Stimulated activated CD8-positive, alpha-beta memory T cell treated with anti-CD3 and anti-CD28 coated beads, Interleukin-7, amount 100 ng/mL, for 48 hours (primary cell): Measurements from ENCODE around the gene SLC25A30.
"Not testable (repeated sequence)": the region's sequence is repeated elsewhere in the genome, so short reads cannot be mapped to it uniquely, and the experiment has no call there.

Source experiments
- DNase-seq, 2 donors: peaks; one replicate each; pipeline ENCODE4 v3.0.0-alpha.2; 2020; ENCODE audit warnings: low read depth in 1 of 2; ENCODE audit errors: extremely low read depth in 1 of 2

Gene SLC25A30

GRCh38 chr13:45393941-45394570 is 24.1 kb downstream of the SLC25A30 start:
- no peak for DNase-seq

- DNase-seq, result no peak
Measured at GRCh38 chr13:45392811-45393210, 25.4 kb downstream of the SLC25A30 start.

- DNase-seq, result no peak
Measured at GRCh38 chr13:45391926-45392325, 26.2 kb downstream of the SLC25A30 start.

- not testable (repeated sequence) for DNase-seq
Measured at GRCh38 chr13:45391128-45391527, 27.0 kb downstream of the SLC25A30 start.

- DNase-seq, result not testable (repeated sequence)
Measured at GRCh38 chr13:45390348-45390747, 27.8 kb downstream of the SLC25A30 start.

GRCh38 chr13:45388664-45389063 is 29.5 kb downstream of the SLC25A30 start:
- DNase-seq, result no peak

GRCh38 chr13:45386892-45387575 is 31.1 kb downstream of the SLC25A30 start:
- peak in 1 of 2 donors; percentile 21 for DNase-seq

GRCh38 chr13:45385907-45386553 is 32.1 kb downstream of the SLC25A30 start:
- no peak for DNase-seq

GRCh38 chr13:45385320-45385719 is 32.9 kb downstream of the SLC25A30 start:
- DNase-seq, result no peak

- no peak for DNase-seq
Measured at GRCh38 chr13:45384474-45385174, 33.5 kb downstream of the SLC25A30 start.

GRCh38 chr13:45382739-45383138 is 35.4 kb downstream of the SLC25A30 start:
- not testable (repeated sequence) for DNase-seq

GRCh38 chr13:45381196-45381595 is 37.0 kb downstream of the SLC25A30 start:
- DNase-seq, result no peak

- not testable (repeated sequence) for DNase-seq
Measured at GRCh38 chr13:45380708-45381107, 37.5 kb downstream of the SLC25A30 start.

- DNase-seq, result not testable (repeated sequence)
Measured at GRCh38 chr13:45379516-45379915, 38.7 kb downstream of the SLC25A30 start.

GRCh38 chr13:45378786-45379185 is 39.4 kb downstream of the SLC25A30 start:
- not testable (repeated sequence) for DNase-seq

GRCh38 chr13:45377314-45377713 is 40.9 kb downstream of the SLC25A30 start:
- DNase-seq, result not testable (repeated sequence)

- DNase-seq, result not testable (repeated sequence)
Measured at GRCh38 chr13:45376651-45377050, 41.5 kb downstream of the SLC25A30 start.

GRCh38 chr13:45374917-45375316 is 43.3 kb downstream of the SLC25A30 start:
- DNase-seq, result no peak

- DNase-seq, result no peak
Measured at GRCh38 chr13:45373162-45373547, 45.0 kb downstream of the SLC25A30 start.

- no peak for DNase-seq
Measured at GRCh38 chr13:45372189-45373161, 45.7 kb downstream of the SLC25A30 start.
